ENCODE data around the gene GLIS1.
"Not testable (repeated sequence)": the region's sequence is repeated elsewhere in the genome, so short reads cannot be mapped to it uniquely, and the experiment has no call there.

The GLIS1 gene

DNA sequence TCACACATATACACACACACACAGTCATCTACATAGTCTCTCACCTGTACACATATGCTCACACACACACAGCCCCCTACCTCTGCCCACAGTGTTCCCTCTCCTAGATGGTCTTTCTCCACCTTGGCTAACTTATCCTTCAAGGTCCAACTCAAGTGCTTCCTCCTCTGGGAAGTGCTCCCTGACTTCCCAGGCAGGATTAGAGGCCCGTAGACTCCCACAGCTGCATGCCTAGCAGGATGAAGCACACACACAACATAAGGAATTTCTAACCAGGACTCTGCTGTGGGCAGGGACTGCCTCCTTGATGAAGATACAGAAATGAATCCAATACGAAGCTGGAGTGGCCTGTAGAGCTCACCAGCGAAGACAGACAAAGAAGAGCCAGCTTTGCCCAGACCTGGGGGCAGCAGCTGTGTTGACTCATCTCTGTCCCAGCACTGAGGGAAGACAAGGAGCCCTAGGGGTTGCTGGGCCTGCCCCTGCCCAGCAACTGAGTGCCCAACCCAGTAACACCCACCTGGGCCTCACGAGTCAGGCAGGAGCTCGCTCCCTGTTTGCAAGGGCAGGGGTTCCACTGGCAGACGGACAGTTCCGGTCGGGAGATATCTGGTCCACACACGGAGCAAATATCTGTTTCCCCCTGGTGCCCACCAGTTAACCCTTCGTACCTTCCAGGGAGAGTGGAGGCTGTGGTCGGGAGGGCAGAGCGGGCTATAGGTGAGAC is 178.9 kb downstream of the GLIS1 start:
- no peak for DNase-seq (ENCODE audit: low read depth)

DNA sequence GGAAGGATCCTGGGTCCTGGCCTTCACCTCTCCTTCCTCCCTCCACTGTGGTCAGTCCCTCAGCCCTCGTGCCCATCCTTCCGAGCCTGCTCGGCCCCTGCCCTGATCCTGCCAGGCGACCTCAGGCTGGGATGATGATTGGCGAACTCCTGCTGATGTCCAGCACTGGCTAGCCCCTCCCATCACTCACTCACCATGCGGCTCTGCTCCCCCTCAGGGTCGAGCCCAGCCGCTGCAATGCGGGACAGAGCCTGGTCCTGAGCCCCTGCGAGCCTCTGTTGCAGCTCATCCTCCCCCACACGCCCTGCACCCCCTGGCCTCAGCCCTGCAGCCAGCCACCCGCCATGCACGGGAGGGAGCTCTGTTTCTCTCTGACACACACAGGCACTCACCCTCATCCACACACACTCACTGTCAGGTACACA is 179.6 kb downstream of the GLIS1 start:
- DNase-seq (ENCODE audit: low read depth): no peak

- no peak for DNase-seq (ENCODE audit: low read depth)
Measured at GRCh38 chr1:53558739-53559315, 180.1 kb downstream of the GLIS1 start.

DNA sequence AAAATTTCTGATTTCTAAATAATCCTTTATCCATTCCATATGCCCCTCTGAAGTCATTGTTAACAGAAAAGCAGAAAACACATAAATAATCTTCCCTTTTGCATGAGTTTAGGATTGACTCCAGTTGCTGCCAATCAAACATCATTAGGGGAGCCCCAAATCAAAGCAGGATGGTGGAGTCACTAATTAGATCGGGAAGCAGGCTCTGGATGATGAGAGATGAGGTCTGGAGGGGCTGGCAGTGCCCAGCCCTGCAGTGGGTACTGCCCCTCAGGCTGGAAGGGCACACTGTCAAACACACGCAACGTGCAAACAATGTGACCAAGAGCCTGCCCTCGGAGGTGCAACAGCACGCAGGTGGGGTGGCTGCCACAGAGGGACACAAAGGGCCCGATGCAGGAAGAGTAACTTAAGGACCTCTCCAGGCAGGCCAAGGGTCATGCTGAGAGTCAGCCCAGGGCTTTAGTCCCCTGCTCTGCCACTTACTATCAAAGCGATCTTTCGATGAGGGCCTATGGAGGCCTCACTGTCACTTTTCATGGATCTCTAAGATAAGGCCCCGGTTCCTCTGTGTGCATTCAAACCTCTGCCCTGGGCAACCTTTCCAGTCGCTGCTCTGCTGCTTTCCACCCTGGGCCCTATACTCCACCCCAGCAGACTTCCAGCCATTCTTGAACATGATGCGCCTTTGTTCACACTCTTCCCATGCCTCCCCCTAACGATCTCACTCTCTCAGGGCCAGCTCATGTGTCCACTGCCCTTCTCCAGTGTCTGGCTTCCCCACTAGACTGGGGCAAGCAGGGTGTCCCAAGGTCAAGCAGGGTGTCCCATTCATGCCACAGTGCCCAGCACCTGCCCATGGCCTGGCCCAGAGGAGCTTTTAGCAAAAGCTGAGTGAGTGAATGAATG is 180.9 kb downstream of the GLIS1 start:
- DNase-seq (ENCODE audit: low read depth): no peak

GRCh38 chr1:53557369-53557768 is 181.6 kb downstream of the GLIS1 start:
- no peak for DNase-seq (ENCODE audit: low read depth)

DNA sequence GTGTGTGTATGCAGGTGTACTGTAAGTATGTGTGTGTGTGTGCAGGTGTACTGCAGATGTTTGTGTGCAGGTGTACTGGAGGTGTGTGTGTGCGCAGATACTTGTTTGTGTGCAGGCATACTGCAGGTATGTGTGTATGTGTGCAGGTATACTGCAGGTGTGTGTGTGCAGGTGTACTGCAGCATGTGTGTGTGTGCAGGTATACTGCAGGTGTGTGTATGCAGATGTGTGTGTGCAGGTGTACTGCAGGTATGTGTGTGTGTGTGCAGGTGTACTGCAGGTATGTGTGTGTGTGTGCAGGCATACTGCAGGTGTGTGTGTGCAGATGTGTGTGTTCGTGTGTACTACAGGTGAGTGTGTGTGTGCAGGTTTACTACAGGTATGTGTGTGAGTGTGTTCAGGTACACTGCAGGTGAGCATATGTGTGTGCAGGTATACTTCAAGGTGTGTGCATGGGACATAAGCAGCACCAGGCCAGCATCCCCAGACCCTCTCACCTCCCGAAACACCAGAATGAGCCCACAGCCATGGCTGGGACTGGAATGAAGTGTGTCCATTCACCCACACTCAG is 182.2 kb downstream of the GLIS1 start:
- DNase-seq (ENCODE audit: low read depth): no peak

DNA sequence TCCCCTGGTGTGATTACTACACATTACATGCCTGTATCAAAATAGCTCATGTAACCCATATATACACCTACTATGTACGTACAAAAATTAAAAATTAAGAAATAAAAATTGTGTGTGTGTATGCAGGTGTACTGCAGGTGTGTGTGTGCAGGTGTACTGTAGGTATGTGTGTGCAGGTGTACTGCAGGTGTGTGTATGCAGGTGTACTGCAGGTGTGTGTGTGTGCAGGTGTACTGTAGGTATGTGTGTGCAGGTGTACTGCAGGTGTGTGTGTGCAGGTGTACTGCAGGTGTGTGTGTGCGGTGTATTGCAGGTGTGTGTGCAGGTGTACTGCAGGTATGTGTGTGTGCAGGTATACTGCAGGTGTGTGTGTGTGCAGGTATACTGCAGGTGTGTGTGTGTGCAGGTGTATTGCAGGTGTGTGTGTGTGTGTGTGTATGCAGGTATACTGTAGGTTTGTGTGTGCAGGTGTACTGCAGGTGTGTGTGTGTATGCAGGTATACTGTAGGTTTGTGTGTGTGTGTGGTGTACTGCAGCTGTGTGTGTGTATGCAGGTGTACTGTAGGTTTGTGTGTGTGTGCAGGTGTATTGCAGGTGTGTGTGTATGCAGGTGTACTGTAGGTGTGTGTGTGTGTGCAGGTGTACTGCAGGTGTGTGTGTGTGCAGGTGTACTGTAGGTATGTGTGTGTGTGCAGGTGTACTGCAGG is 183.2 kb downstream of the GLIS1 start:
- DNase-seq (ENCODE audit: low read depth): not testable (repeated sequence)

DNA sequence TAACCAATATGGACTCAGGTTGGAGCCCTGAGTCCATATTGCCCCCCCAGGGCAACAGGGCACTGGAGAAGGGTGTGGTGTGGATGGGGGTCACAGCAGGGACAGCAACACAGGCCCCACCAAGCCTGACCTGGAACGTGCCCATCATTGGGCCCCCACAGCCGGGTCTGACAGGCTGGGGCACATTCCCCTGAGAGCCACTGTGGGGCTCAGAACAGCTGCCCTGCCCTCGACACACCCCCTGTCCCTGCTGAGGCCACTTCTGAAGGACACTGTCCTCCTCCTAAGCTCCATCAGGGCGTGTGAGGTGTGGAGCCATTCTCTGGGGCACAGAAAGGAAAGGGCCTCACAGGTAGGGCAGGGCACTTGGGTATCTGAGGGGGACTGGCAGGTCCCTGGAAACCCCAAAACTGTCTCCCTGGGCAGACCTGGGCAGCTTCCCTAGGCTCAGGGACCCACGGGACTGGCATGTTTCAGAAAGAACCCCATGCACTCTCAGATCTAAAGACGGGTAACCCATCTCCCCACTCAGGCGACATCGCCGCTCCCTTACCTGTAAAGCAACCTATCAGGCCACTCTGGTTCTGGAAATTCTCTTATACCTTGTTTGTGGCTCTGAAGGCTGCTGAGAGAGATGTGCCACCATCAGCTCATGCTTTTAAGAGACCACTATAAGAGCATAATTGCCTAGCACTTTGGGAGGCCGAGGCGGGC is 184.2 kb downstream of the GLIS1 start:
- DNase-seq (ENCODE audit: low read depth): no peak

GRCh38 chr1:53553734-53554509 is 185.0 kb downstream of the GLIS1 start:
- DNase-seq (ENCODE audit: low read depth): no peak

GRCh38 chr1:53552981-53553733 is 185.8 kb downstream of the GLIS1 start:
- DNase-seq (ENCODE audit: low read depth): no peak

GRCh38 chr1:53552146-53552861 is 186.7 kb downstream of the GLIS1 start:
- DNase-seq (ENCODE audit: low read depth): no peak

DNA sequence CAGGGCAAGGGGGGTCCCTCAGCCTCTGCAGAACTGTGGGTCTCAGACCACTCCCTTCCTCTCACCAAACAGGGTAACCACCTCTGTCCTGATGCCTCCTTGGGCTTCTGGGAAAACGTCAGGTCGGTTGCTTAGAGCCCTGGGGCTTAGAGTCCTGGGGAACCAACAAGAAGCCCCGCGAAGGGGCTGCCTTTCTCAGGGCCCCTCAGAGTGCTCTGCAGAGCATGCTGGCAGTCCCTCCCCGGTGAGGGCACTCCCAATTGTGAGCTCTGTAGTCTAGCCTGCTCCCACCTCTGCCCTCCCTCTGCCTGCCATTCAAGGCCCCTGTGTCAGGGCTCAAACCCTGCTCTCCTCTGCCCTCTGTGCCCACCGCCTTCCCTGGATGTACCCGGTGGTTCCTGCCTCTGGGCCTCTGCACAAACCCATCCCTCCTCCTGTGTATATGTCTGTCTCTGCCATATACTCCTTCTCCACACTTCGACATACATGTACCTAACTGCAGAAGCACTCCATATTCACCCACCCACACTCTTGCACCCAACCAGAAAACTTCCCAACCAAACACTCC is 187.5 kb downstream of the GLIS1 start:
- no peak for DNase-seq (ENCODE audit: low read depth)

DNA sequence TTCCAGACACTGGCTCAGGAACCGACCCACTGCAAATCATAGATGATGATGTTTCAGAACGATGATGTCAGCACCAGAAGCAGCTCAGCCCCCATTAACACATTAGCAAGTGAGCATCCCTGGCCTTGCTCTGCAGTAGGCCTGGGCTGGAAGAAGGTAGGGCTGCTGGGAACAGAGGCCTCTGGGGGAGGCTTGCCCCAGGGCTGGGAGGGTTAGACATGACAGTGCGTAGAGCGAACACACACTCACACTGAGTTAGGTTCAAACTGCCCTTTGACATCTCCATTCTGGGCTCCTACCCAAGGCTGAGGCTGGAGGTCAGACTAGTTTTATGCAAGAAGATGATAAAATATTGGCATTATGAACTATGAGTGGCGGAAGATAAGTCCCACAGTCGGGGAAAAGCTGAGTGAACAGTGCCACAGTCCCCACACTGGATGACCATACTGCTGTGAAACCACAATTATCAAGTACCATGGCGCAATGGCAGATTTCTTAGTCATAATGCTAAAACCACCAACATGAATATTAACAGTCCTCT is 188.7 kb downstream of the GLIS1 start:
- no peak for DNase-seq (ENCODE audit: low read depth)

- DNase-seq (ENCODE audit: low read depth): no peak
Measured at GRCh38 chr1:53549781-53550180, 189.2 kb downstream of the GLIS1 start.

DNA sequence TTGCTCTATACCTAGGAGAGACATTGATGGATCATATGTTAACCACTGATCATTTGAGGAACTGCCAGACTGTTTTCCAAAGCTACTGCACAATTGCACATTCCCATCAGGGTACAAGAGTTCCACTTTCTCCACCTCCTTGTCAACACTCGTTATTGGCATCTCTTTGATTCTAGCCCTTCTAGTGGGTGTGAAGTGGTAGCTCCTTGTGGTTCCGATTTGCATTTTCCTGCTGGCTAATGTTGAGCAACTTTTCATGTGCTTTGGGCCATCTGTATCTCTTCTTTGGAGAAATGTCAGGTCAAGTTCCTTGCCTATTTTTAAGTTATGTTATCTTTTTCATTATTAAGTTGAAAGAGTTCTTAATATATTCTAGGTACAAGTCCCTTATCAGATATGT is 189.7 kb downstream of the GLIS1 start:
- no peak for DNase-seq (ENCODE audit: low read depth)

DNA sequence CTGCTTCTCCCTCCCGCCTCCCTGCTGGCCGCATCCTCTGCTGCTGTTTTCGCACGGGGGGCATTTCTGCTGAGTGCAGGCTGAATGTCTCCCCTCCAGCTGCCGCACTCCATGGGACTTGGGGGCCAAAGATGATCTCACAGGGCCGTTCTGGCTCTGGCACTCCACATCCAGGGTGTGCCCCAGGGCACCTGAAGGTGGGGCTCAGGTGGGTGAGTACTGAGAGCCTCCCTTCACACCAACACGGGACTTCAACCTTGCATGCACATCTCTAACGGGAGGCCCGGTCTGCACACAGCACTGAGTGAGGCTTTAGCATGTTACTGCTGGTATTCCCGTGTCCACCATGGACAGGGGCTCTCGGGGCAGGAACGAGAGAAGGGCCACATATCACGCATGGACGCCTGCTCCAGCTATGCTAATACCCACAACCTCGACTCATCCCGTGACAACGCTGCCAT is 190.9 kb downstream of the GLIS1 start:
- no peak for DNase-seq (ENCODE audit: low read depth)

- DNase-seq (ENCODE audit: low read depth): no peak
Measured at GRCh38 chr1:53547231-53547790, 191.7 kb downstream of the GLIS1 start.

Data from stimulated activated CD4-positive, alpha-beta T cell treated with anti-CD3 and anti-CD28 coated beads, Interleukin-2, amount 100 ng/mL, for 4 hours (primary cell).